ENCODE results near the gene MIER2.

The MIER2 gene

DNA sequence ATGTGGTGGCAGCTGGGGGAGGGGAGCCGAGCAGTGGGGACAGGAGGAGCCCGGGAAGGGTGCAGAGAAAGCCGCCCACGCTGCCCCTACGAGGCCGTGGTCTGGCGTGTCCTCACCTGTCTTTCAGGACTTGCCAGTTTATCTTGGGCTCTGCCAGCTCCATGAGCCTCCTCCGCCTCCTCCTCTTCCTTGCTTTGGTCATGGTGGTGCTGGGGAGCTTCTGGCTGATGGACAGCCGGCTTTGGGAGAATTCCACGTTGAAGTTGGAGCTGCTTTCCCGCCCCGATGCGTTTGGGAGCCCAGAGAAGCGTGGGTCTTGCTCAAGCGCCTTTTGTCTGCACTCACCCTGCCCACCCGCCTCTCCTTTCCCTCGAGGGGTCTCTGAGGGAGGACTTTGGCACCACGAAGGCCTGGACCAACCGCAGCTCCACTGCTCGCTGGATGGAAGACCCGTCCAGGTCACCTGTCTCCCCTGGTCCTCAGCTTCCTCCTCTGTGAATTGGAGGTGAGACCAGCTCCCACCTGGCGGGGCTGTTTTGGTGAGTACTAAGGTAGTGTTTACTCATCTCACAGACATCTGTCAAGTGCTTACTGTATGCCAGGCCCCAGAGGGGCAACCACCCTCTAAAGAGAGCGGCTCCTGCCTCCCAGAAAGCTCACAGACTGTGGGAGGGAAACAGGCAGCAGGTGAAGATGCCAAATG lies 29.7 kb upstream of the MIER2 start:
- Histone ChIP-seq H4K20me1 (ENCODE audit: insufficient read depth, low read length) (no peaks in the 10 kb centered on the region), H3K27me3 (ENCODE audit: insufficient read depth, low read length) (no peaks in the 10 kb centered on the region; the same call in 1 of the 2 replicates), H3K9me2 (ENCODE audit: low read depth, low read length) (no peaks in the 10 kb centered on the region), H3K4me1 (ENCODE audit: insufficient read depth, low read length, severe bottlenecking) (peaks cover 7% of the 10 kb centered on the region), H3K4me2 (ENCODE audit: low read length) (no peak overlapping the region), H3K79me2 (ENCODE audit: insufficient read depth, low read length) (no peaks in the 10 kb centered on the region), H2AFZ (ENCODE audit: low read length) (no peak overlapping the region), H3K4me3 (ENCODE audit: low read depth, low read length, poor library complexity, severe bottlenecking) (no peak overlapping the region), H3F3A (ENCODE audit: insufficient read depth, low read length) (no peaks in the 10 kb centered on the region), H3K9me3 (ENCODE audit: low read length) (no peaks in the 10 kb centered on the region), H3K36me3 (ENCODE audit: insufficient read depth, low read length) (no peaks in the 10 kb centered on the region), H3K27ac (ENCODE audit: low read depth, low read length, poor library complexity, severe bottlenecking) (no peak overlapping the region), H3K9ac (ENCODE audit: low read length) (no peak overlapping the region)
- TF ChIP-seq, protein P1, sequence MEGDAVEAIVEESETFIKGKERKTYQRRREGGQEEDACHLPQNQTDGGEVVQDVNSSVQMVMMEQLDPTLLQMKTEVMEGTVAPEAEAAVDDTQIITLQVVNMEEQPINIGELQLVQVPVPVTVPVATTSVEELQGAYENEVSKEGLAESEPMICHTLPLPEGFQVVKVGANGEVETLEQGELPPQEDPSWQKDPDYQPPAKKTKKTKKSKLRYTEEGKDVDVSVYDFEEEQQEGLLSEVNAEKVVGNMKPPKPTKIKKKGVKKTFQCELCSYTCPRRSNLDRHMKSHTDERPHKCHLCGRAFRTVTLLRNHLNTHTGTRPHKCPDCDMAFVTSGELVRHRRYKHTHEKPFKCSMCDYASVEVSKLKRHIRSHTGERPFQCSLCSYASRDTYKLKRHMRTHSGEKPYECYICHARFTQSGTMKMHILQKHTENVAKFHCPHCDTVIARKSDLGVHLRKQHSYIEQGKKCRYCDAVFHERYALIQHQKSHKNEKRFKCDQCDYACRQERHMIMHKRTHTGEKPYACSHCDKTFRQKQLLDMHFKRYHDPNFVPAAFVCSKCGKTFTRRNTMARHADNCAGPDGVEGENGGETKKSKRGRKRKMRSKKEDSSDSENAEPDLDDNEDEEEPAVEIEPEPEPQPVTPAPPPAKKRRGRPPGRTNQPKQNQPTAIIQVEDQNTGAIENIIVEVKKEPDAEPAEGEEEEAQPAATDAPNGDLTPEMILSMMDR (IDR thresholded peaks at IDR 0.05; ENCODE audit: low read length): no peak
- TF ChIP-seq EZH2 (IDR thresholded peaks at IDR 0.05; ENCODE audit: borderline replicate concordance, low read length): no peak

DNA sequence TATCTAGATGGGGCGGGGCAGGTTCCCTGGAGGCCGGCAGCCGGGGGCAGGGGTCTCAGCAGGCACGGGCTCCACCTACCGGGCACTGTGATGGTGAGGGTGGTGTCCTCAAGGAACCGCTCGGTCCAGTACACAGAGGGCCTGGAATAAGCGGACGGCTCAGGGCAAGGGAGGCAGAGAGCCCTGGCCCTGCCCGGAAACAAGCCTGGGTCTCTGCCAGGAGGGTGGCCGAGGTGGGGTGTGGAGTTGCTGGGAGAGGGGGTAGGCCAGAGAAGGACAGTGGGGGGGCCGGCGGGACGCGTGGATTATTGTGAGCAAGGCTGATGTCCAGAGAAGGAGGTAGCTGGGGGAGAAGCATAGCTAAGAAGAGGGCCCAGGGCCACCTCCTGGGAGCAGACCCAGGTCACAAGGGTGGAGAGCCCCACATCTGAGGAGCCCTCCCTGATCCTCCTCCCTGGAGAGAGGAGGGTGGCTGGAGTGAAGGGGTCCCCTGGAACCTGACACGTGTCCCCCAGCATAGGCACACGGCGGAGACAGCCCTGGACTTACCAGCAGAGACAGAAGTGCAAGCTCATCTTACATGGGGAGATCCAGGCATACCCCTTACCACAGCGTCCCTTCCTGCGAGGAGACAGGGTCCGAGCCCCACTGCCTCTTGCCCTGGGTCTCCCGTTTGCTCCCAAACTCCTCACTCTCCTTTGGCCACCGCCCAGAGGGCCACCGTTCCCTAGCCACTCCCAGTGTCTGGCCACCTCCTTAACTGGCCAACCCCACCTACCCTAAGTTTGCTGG lies 29.0 kb upstream of the MIER2 start:
- Histone ChIP-seq H3F3A (ENCODE audit: insufficient read depth, low read length) (no peaks in the 10 kb centered on the region), H3K79me2 (ENCODE audit: insufficient read depth, low read length) (no peaks in the 10 kb centered on the region), H2AFZ (ENCODE audit: low read length) (no peak overlapping the region), H3K36me3 (ENCODE audit: insufficient read depth, low read length) (no peaks in the 10 kb centered on the region), H3K9me2 (ENCODE audit: low read depth, low read length) (no peaks in the 10 kb centered on the region), H3K9ac (ENCODE audit: low read length) (no peak overlapping the region), H3K4me1 (ENCODE audit: insufficient read depth, low read length, severe bottlenecking) (peaks cover 7% of the 10 kb centered on the region), H3K9me3 (ENCODE audit: low read length) (no peaks in the 10 kb centered on the region), H3K27ac (ENCODE audit: low read depth, low read length, poor library complexity, severe bottlenecking) (no peak overlapping the region), H3K4me2 (ENCODE audit: low read length) (no peak overlapping the region), H3K4me3 (ENCODE audit: low read depth, low read length, poor library complexity, severe bottlenecking) (no peak overlapping the region), H4K20me1 (ENCODE audit: insufficient read depth, low read length) (no peaks in the 10 kb centered on the region), H3K27me3 (ENCODE audit: insufficient read depth, low read length) (no peaks in the 10 kb centered on the region; the same call in 1 of the 2 replicates)
- TF ChIP-seq, protein P1 (IDR thresholded peaks at IDR 0.05; ENCODE audit: low read length): no peak
- no peak for TF ChIP-seq EZH2 (IDR thresholded peaks at IDR 0.05; ENCODE audit: borderline replicate concordance, low read length)

DNA sequence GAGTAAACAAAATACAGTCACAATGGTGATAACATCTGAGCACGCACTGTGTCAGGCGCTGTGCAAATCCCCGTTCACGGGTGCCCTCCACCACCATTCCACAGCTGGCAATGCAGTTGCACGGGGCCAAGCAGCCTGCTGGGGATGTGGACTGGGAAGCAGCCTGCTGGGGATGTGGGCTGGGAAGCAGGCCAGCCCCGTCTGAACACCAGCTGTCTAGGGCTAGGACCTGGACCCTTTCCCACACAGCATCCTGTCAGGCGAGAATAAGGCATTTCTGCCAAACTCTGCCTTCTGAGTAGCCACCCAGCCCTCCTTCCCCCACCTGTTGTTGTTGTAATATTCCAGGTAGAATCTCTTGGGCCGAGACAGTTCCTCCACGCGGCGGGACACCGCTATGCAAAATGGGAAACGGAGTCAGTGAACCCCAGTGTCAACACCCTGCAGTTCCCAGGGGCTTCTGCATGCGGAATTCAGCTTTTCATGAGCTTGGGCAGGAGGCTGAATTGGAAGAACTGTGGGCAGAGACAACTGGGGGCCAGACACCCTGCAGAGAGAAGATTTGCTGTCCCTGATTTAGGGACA lies 27.8 kb upstream of the MIER2 start:
- Histone ChIP-seq H3K79me2 (ENCODE audit: insufficient read depth, low read length) (no peaks in the 10 kb centered on the region), H3F3A (ENCODE audit: insufficient read depth, low read length) (no peaks in the 10 kb centered on the region), H3K27me3 (ENCODE audit: insufficient read depth, low read length) (no peaks in the 10 kb centered on the region; the same call in 1 of the 2 replicates), H3K4me1 (ENCODE audit: insufficient read depth, low read length, severe bottlenecking) (peaks cover 7% of the 10 kb centered on the region), H4K20me1 (ENCODE audit: insufficient read depth, low read length) (no peaks in the 10 kb centered on the region), H3K27ac (ENCODE audit: low read depth, low read length, poor library complexity, severe bottlenecking) (no peak overlapping the region), H3K4me2 (ENCODE audit: low read length) (no peak overlapping the region), H3K9me3 (ENCODE audit: low read length) (no peaks in the 10 kb centered on the region), H2AFZ (ENCODE audit: low read length) (no peak overlapping the region), H3K9ac (ENCODE audit: low read length) (no peak overlapping the region), H3K9me2 (ENCODE audit: low read depth, low read length) (no peaks in the 10 kb centered on the region), H3K36me3 (ENCODE audit: insufficient read depth, low read length) (no peaks in the 10 kb centered on the region), H3K4me3 (ENCODE audit: low read depth, low read length, poor library complexity, severe bottlenecking) (no peak overlapping the region)
- TF ChIP-seq, protein P1 (IDR thresholded peaks at IDR 0.05; ENCODE audit: low read length): no peak
- no peak for TF ChIP-seq EZH2 (IDR thresholded peaks at IDR 0.05; ENCODE audit: borderline replicate concordance, low read length)

Data from OCI-LY1 (cell line).